CD4-positive, alpha-beta T cell treated with Interleukin-21 for 1 hour (primary cell): ENCODE results near the gene CRADD.
"Not testable (repeated sequence)": the region's sequence is repeated elsewhere in the genome, so short reads cannot be mapped to it uniquely, and the experiment has no call there.

Source experiments
- DNase-seq: peaks from one replicate; pipeline ENCODE4 v3.0.0-alpha.2; 2020

The CRADD gene

DNA sequence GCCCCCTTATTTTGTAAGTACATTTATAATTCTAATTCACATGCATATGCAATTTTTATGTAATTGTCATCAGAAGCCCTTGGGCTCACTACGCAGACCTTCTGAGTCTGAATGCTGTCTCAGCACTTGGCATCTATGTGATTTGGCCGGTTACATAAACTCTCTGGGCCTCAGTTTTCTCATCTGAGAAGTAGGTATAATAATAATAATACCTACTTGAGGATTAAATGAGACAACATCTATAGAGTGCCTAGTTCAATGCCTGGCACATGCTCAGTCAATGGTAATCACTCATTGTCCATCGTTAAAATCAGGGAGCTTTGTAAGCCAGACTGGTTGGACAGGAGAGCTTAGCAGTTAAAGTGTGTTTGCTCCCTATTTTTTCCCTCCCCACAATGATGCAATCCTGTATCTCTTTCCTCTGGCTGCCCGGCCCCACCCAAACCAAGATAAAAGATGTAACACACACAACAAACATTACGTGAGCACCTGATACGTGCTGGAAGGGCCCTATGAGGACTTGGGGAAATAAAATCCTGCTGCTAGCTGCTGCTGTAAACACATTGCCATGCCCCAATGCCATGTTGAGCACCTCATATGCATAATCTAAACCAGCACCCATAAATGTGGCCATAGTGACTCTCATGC is 235.0 kb downstream of the CRADD start:
- no peak for DNase-seq

DNA sequence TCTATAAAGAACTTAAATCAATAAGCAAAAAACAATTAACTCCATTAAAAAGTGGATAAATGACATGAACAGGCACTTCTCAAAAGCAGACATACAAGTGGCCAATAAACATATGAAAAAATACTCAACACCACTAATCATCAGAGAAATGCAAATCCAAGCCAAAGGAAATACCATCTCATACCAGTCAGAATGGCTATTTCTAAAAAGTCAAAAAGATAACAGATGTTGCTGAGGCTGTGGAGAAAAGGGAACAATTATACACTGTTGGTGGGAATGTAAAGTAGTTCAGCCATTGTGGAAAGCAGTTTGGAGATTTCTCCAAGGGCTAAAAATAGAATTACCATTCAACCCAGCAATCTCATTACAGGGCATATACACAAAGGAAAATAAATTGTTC is 236.7 kb downstream of the CRADD start:
- no peak for DNase-seq

GRCh38 chr12:93914281-93914680 is 237.1 kb downstream of the CRADD start:
- no peak for DNase-seq

DNA sequence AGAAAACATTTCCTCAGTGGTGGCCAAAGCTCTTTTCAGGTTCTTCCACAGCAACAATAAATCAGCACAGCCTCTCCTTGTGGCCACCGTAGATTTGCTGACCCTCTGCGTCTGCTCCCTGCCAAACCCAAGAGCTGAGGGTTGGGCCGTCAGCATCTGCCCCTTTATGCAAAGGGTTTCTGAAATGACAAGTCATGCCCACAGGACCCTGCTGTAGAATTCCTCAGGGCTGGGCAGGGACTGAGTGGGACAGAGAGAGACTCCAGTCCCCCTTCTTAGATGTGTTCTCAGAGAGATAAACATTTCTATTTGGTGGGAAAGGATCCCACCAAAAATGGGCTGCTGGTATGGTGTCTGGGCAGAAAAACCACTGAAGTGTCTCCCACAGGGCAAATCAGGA is 238.2 kb downstream of the CRADD start:
- DNase-seq, result no peak

DNA sequence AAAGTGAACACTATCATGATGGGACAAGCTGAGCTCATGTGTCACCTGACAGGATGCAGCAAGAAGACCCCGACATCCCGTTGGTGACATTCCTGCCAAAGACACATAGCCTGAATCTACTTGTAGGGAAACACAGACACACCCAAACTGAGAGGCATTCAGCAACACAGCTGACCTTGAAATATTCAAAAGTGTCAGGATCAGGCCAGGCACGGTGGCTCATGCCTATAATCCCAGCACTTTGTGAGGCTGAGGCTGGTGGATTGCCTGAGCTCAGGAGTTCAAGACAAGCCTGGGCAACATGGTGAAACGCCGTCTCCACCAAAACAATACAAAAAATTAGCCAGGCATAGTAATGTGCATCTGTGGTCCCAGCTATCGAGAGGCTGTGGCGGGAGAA is 239.2 kb downstream of the CRADD start:
- DNase-seq, result no peak

- DNase-seq, result no peak
Measured at GRCh38 chr12:93918262-93918661, 241.1 kb downstream of the CRADD start.

DNA sequence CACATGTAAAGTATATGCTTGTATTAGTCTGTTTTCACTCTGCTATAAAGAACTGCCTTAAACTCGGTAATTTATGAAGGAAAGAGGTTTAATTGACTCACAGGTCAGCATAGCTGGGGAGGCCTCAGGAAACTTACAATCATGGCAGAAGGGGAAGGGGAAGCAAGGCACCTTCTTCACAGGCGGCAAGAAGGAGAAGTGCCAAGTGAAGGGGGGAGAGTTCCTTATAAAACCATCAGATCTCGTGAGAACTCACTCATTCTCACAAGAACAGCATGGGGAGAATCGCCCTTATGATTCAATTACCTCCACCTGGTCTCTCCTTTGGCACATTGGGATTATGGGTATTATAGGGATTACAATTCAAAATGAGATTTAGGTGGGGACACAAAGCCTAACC is 241.7 kb downstream of the CRADD start:
- DNase-seq, result no peak

GRCh38 chr12:93921521-93921920 is 244.3 kb downstream of the CRADD start:
- no peak for DNase-seq

DNA sequence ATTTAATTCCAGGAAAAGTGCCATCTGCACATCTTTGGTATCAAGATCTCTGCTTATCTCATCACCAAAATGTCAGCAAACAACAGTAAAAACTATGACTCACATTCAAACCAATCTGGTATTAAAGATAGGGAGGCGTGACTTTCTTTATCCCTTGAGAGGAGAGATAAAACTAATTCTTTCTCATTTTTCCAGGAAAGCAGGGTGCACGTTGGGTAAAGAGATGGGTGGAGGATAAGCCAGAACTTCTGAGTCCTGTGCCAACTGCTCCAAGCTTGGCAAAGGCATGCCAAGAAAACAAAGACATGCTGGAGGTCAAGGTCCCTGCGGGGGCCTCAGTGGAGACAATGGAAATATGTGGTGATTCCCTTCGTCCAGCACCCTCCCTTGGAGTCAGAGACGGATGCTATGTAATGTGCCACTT is 245.4 kb downstream of the CRADD start:
- no peak for DNase-seq

GRCh38 chr12:93924367-93924766 is 247.2 kb downstream of the CRADD start:
- no peak for DNase-seq

GRCh38 chr12:93925585-93926205 is 248.5 kb downstream of the CRADD start:
- DNase-seq, result no peak

GRCh38 chr12:93926237-93926636 is 249.1 kb downstream of the CRADD start:
- no peak for DNase-seq

- DNase-seq, result not testable (repeated sequence)
Measured at GRCh38 chr12:93929081-93929480, 251.9 kb downstream of the CRADD start.

DNA sequence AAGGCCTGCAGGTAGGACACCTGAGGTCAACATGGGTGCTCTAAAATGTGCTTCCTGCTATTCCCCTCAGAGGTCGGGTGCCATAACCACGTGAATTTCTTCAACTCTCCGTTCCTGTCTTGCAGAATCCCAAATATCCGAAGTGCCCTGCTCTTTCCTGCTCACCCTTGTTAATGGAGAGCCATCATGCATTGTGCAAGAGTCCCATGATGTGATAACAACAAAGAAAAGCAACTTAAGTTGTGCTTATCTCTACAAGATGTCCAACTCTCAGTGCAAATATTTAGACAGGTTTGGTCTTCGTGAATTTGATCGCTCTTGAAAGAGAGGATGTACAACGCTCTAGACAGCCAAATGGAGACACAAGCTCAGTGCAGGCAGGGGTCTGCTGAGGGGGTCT is 260.6 kb downstream of the CRADD start:
- no peak for DNase-seq

- no peak for DNase-seq
Measured at GRCh38 chr12:93938317-93938716, 261.1 kb downstream of the CRADD start.

- no peak for DNase-seq
Measured at GRCh38 chr12:93938931-93939330, 261.8 kb downstream of the CRADD start.

GRCh38 chr12:93939641-93940325 is 262.6 kb downstream of the CRADD start:
- DNase-seq, result no peak

GRCh38 chr12:93943780-93944179 is 266.6 kb downstream of the CRADD start:
- no peak for DNase-seq

DNA sequence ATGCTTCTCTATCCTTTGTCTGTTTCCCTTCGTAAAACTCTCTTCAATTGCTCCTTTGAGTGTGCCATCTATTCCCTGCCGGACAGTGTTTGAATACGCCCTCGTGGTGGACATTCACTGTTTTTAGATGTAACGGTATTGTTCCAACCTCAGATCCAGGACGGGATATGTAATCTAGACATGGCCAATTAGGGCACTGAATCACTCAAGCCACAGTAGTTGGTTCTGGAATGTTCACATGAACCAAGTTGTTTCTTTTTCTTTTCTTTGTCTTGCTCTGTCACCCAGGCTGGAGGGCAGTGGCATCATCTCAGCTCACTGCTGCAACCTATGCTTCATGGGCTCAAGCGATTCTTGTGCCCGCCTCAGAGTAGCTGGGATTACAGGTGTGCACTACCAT is 267.0 kb downstream of the CRADD start:
- no peak for DNase-seq
